Ovary (tissue), 3 donors: Measurements from ENCODE around the gene MCCC1.

Source experiments
- POLR2A ChIP-seq: fragments of 450-650 bp; IDR thresholded peaks from one replicate; pipeline ENCODE4 v1.6.1; 2017; ENCODE audit warnings: antibody characterized with exemption, mild to moderate bottlenecking, moderate library complexity
- TF ChIP-seq, protein P1 (sequence below), 3 donors: fragments of 450-650 bp in 2 of 3; fragments of 200-600 bp in 1 of 3; IDR thresholded peaks; one replicate each; pipeline versions ENCODE4 v1.5.1 to v1.8.0; 2016 to 2022; ENCODE audit warnings: antibody characterized with exemption in 3 of 3, mild to moderate bottlenecking in 1 of 3
- donor health status: DM: no; HTN: no; CAD: no.

DNA sequence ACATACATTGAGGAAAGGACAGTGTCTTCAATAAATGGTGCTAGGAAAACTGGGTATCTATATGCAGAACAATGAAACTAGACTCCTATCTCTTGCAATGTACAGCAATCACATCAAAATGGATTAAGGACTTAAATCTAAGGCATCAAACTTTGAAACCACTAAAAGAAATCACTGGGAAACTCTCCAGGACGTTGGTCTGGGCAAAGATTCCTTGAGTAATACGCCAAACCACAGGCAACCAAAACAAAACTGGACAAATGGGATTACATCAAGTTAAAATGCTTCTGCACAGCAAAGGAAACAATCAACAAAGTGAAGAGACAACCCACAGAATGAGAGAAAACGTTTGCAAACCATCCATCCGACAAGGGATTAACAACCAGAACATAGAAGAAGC, 48.8 kb upstream of the MCCC1 start:
- no peak for TF ChIP-seq POLR2A
- TF ChIP-seq, protein P1, sequence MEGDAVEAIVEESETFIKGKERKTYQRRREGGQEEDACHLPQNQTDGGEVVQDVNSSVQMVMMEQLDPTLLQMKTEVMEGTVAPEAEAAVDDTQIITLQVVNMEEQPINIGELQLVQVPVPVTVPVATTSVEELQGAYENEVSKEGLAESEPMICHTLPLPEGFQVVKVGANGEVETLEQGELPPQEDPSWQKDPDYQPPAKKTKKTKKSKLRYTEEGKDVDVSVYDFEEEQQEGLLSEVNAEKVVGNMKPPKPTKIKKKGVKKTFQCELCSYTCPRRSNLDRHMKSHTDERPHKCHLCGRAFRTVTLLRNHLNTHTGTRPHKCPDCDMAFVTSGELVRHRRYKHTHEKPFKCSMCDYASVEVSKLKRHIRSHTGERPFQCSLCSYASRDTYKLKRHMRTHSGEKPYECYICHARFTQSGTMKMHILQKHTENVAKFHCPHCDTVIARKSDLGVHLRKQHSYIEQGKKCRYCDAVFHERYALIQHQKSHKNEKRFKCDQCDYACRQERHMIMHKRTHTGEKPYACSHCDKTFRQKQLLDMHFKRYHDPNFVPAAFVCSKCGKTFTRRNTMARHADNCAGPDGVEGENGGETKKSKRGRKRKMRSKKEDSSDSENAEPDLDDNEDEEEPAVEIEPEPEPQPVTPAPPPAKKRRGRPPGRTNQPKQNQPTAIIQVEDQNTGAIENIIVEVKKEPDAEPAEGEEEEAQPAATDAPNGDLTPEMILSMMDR (IDR thresholded peaks at IDR 0.05): no peak
